Measurements from ENCODE around the gene DIAPH2.
"Not testable (repeated sequence)": the region's sequence is repeated elsewhere in the genome, so short reads cannot be mapped to it uniquely, and the experiment has no call there.

DIAPH2 gene

GRCh38 chrX:96692890-96693289 lies 8.2 kb downstream of the DIAPH2 start:
- no peak overlapping the region for H3K27ac ChIP-seq (ENCODE audit: low read depth, low read length, severe bottlenecking)
- H3K9me3 ChIP-seq (ENCODE audit: control insufficient read depth, low read length): no peaks in the 10 kb centered on the region
- no peaks in the 10 kb centered on the region for H3K36me3 ChIP-seq (ENCODE audit: control insufficient read depth, insufficient read depth, low read length)
- no peak overlapping the region for H3K4me3 ChIP-seq (ENCODE audit: extremely low read depth, insufficient read depth, low read length, poor library complexity, severe bottlenecking)
- H3K4me1 ChIP-seq (ENCODE audit: control insufficient read depth, insufficient read depth, low read length, poor library complexity, severe bottlenecking): peaks cover 9% of the 10 kb centered on the region

GRCh38 chrX:96693407-96693806 lies 8.8 kb downstream of the DIAPH2 start:
- Histone ChIP-seq H3K4me3 (ENCODE audit: extremely low read depth, insufficient read depth, low read length, poor library complexity, severe bottlenecking) (no peak overlapping the region), H3K36me3 (ENCODE audit: control insufficient read depth, insufficient read depth, low read length) (no peaks in the 10 kb centered on the region), H3K27ac (ENCODE audit: low read depth, low read length, severe bottlenecking) (no peak overlapping the region), H3K9me3 (ENCODE audit: control insufficient read depth, low read length) (no peaks in the 10 kb centered on the region), H3K4me1 (ENCODE audit: control insufficient read depth, insufficient read depth, low read length, poor library complexity, severe bottlenecking) (peaks cover 9% of the 10 kb centered on the region)
- 76 to 100% methylated on average over 2 of the region's 6 CpGs for WGBS, 2 experiments (ENCODE audit: insufficient coverage in 2 of 2)

- 100% methylated on average over 1 of the region's 4 CpGs; no CpG with 5 or more reads in 1 of the 2 experiments for WGBS, 2 experiments (ENCODE audit: insufficient coverage in 2 of 2)
- Histone ChIP-seq H3K4me3 (ENCODE audit: extremely low read depth, insufficient read depth, low read length, poor library complexity, severe bottlenecking) (no peak overlapping the region), H3K27ac (ENCODE audit: low read depth, low read length, severe bottlenecking) (no peak overlapping the region), H3K9me3 (ENCODE audit: control insufficient read depth, low read length) (no peaks in the 10 kb centered on the region), H3K4me1 (ENCODE audit: control insufficient read depth, insufficient read depth, low read length, poor library complexity, severe bottlenecking) (no peaks in the 10 kb centered on the region), H3K36me3 (ENCODE audit: control insufficient read depth, insufficient read depth, low read length) (no peaks in the 10 kb centered on the region)
Measured at GRCh38 chrX:96696462-96696861, 11.8 kb downstream of the DIAPH2 start.

GRCh38 chrX:96700625-96701024 lies 16.0 kb downstream of the DIAPH2 start:
- Histone ChIP-seq H3K36me3 (ENCODE audit: control insufficient read depth, insufficient read depth, low read length) (no peaks in the 10 kb centered on the region), H3K27ac (ENCODE audit: low read depth, low read length, severe bottlenecking) (no peak overlapping the region), H3K9me3 (ENCODE audit: control insufficient read depth, low read length) (no peaks in the 10 kb centered on the region), H3K4me3 (ENCODE audit: extremely low read depth, insufficient read depth, low read length, poor library complexity, severe bottlenecking) (no peak overlapping the region), H3K4me1 (ENCODE audit: control insufficient read depth, insufficient read depth, low read length, poor library complexity, severe bottlenecking) (peaks cover 8% of the 10 kb centered on the region)
- WGBS, 2 experiments (ENCODE audit: insufficient coverage in 2 of 2): no CpG with 5 or more reads among the region's 1 CpG

GRCh38 chrX:96703379-96703778 lies 18.7 kb downstream of the DIAPH2 start:
- no CpG with 5 or more reads among the region's 1 CpG for WGBS, 2 experiments (ENCODE audit: insufficient coverage in 2 of 2)
- Histone ChIP-seq H3K27ac (ENCODE audit: low read depth, low read length, severe bottlenecking) (no peak overlapping the region), H3K4me3 (ENCODE audit: extremely low read depth, insufficient read depth, low read length, poor library complexity, severe bottlenecking) (no peak overlapping the region), H3K4me1 (ENCODE audit: control insufficient read depth, insufficient read depth, low read length, poor library complexity, severe bottlenecking) (peaks cover 8% of the 10 kb centered on the region), H3K9me3 (ENCODE audit: control insufficient read depth, low read length) (no peaks in the 10 kb centered on the region), H3K36me3 (ENCODE audit: control insufficient read depth, insufficient read depth, low read length) (no peaks in the 10 kb centered on the region)

- H3K9me3 ChIP-seq (ENCODE audit: control insufficient read depth, low read length): no peaks in the 10 kb centered on the region
- no peak overlapping the region for H3K4me3 ChIP-seq (ENCODE audit: extremely low read depth, insufficient read depth, low read length, poor library complexity, severe bottlenecking)
- no peak overlapping the region for H3K27ac ChIP-seq (ENCODE audit: low read depth, low read length, severe bottlenecking)
- no peaks in the 10 kb centered on the region for H3K36me3 ChIP-seq (ENCODE audit: control insufficient read depth, insufficient read depth, low read length)
- H3K4me1 ChIP-seq (ENCODE audit: control insufficient read depth, insufficient read depth, low read length, poor library complexity, severe bottlenecking): peaks cover 8% of the 10 kb centered on the region
- no CpG with 5 or more reads among the region's 1 CpG for WGBS, 2 experiments (ENCODE audit: insufficient coverage in 2 of 2)
Measured at GRCh38 chrX:96703816-96704215, 19.2 kb downstream of the DIAPH2 start.

- Histone ChIP-seq H3K9me3 (ENCODE audit: control insufficient read depth, low read length) (no peaks in the 10 kb centered on the region), H3K4me3 (ENCODE audit: extremely low read depth, insufficient read depth, low read length, poor library complexity, severe bottlenecking) (no peak overlapping the region), H3K27ac (ENCODE audit: low read depth, low read length, severe bottlenecking) (no peak overlapping the region), H3K4me1 (ENCODE audit: control insufficient read depth, insufficient read depth, low read length, poor library complexity, severe bottlenecking) (peaks cover 8% of the 10 kb centered on the region), H3K36me3 (ENCODE audit: control insufficient read depth, insufficient read depth, low read length) (no peaks in the 10 kb centered on the region)
- 100% methylated on average over 1 of the region's 2 CpGs; no CpG with 5 or more reads in 1 of the 2 experiments for WGBS, 2 experiments (ENCODE audit: insufficient coverage in 2 of 2)
Measured at GRCh38 chrX:96704629-96705028, 20.0 kb downstream of the DIAPH2 start.

- Histone ChIP-seq H3K4me3 (ENCODE audit: extremely low read depth, insufficient read depth, low read length, poor library complexity, severe bottlenecking) (no peak overlapping the region), H3K36me3 (ENCODE audit: control insufficient read depth, insufficient read depth, low read length) (no peaks in the 10 kb centered on the region), H3K4me1 (ENCODE audit: control insufficient read depth, insufficient read depth, low read length, poor library complexity, severe bottlenecking) (peaks cover 8% of the 10 kb centered on the region), H3K27ac (ENCODE audit: low read depth, low read length, severe bottlenecking) (no peak overlapping the region), H3K9me3 (ENCODE audit: control insufficient read depth, low read length) (no peaks in the 10 kb centered on the region)
Measured at GRCh38 chrX:96705905-96706304, 21.3 kb downstream of the DIAPH2 start.

GRCh38 chrX:96707804-96708203 lies 23.2 kb downstream of the DIAPH2 start:
- Histone ChIP-seq H3K36me3 (ENCODE audit: control insufficient read depth, insufficient read depth, low read length) (no peaks in the 10 kb centered on the region), H3K9me3 (ENCODE audit: control insufficient read depth, low read length) (no peaks in the 10 kb centered on the region), H3K4me3 (ENCODE audit: extremely low read depth, insufficient read depth, low read length, poor library complexity, severe bottlenecking) (no peak overlapping the region), H3K4me1 (ENCODE audit: control insufficient read depth, insufficient read depth, low read length, poor library complexity, severe bottlenecking) (peaks cover 8% of the 10 kb centered on the region), H3K27ac (ENCODE audit: low read depth, low read length, severe bottlenecking) (no peak overlapping the region)
- WGBS, 2 experiments (ENCODE audit: insufficient coverage in 2 of 2): no CpG with 5 or more reads among the region's 1 CpG

GRCh38 chrX:96710031-96710430 lies 25.4 kb downstream of the DIAPH2 start:
- no peaks in the 10 kb centered on the region for H3K4me1 ChIP-seq (ENCODE audit: control insufficient read depth, insufficient read depth, low read length, poor library complexity, severe bottlenecking)
- H3K9me3 ChIP-seq (ENCODE audit: control insufficient read depth, low read length): no peaks in the 10 kb centered on the region
- no CpG with 5 or more reads among the region's 2 CpGs for WGBS, 2 experiments (ENCODE audit: insufficient coverage in 2 of 2)
- H3K4me3 ChIP-seq (ENCODE audit: extremely low read depth, insufficient read depth, low read length, poor library complexity, severe bottlenecking): no peak overlapping the region
- H3K36me3 ChIP-seq (ENCODE audit: control insufficient read depth, insufficient read depth, low read length): no peaks in the 10 kb centered on the region
- H3K27ac ChIP-seq (ENCODE audit: low read depth, low read length, severe bottlenecking): no peak overlapping the region

GRCh38 chrX:96713303-96713702 lies 28.7 kb downstream of the DIAPH2 start:
- no peaks in the 10 kb centered on the region for H3K36me3 ChIP-seq (ENCODE audit: control insufficient read depth, insufficient read depth, low read length)
- no peaks in the 10 kb centered on the region for H3K4me1 ChIP-seq (ENCODE audit: control insufficient read depth, insufficient read depth, low read length, poor library complexity, severe bottlenecking)
- no peaks in the 10 kb centered on the region for H3K9me3 ChIP-seq (ENCODE audit: control insufficient read depth, low read length)
- no peak overlapping the region for H3K4me3 ChIP-seq (ENCODE audit: extremely low read depth, insufficient read depth, low read length, poor library complexity, severe bottlenecking)
- no peak overlapping the region for H3K27ac ChIP-seq (ENCODE audit: low read depth, low read length, severe bottlenecking)

GRCh38 chrX:96714393-96714792 lies 29.8 kb downstream of the DIAPH2 start:
- H3K4me3 ChIP-seq (ENCODE audit: extremely low read depth, insufficient read depth, low read length, poor library complexity, severe bottlenecking); H3K4me1 ChIP-seq (ENCODE audit: control insufficient read depth, insufficient read depth, low read length, poor library complexity, severe bottlenecking); H3K36me3 ChIP-seq (ENCODE audit: control insufficient read depth, insufficient read depth, low read length); H3K9me3 ChIP-seq (ENCODE audit: control insufficient read depth, low read length); H3K27ac ChIP-seq (ENCODE audit: low read depth, low read length, severe bottlenecking): not testable (repeated sequence)
- WGBS, 2 experiments (ENCODE audit: insufficient coverage in 2 of 2): 100% methylated on average over 1 of the region's 6 CpGs; no CpG with 5 or more reads in 1 of the 2 experiments
